Measurements from ENCODE around the gene GOLGA5. TPM values are rescaled to one million over a fixed set of nuclear protein-coding genes. Genes with fewer than 3 reads are reported as not detected.
"Not testable (repeated sequence)": the region's sequence is repeated elsewhere in the genome, so short reads cannot be mapped to it uniquely, and the experiment has no call there.

GOLGA5 gene
- total RNA-seq, result 7.8 TPM

GRCh38 chr14:92793709-92794546 is at the start of gene GOLGA5:
Gene GOLGA5, plus strand, starts transcription at chr14:92794305. Its CDS starts 3,133 bp downstream, at chr14:92797438.
- DNase-seq (ENCODE audit: low read depth in 2 of 3, low spot score in 2 of 3), result peak; percentile 94 to 99 (median 98)

- no peak for DNase-seq (ENCODE audit: low read depth in 2 of 3, low spot score in 2 of 3)
Measured at GRCh38 chr14:92747701-92748258, 46.3 kb upstream of the GOLGA5 start.

DNA sequence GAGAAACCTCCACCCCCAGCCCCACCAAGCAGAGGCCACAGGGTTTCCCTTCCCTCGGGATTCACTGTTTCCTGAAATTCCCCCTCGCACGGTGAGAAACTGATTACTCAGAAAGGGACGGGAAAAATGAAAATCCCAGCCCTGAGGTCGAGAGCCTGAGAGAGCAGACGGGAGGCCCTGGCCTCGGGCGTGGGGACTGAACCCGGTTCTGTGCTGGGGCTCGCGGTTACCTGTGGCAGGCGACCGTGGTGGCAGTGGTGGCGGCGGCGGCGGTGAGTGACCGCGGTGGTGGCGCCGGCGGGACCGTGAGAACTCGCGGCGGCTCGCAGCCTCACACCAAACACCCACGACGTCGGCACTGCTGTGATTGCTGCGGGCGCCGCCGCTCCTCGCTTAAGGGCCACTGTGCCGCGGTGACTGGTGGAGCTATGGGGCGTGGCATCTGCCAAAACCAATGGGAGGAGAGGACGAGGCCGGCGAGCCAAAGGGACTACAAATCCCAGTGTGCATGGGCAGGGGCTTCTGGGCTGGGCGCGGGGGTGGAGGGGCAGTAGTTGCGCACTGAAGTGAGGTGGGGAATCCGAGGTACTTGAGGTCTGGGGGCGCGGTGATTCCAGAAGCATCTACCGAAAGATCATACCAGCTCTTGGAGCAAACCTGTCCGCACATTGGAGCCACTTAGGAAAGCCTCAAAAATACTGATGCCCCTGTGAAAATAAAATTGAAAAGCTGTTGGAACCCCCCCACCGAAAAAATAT is 45.7 kb upstream of the GOLGA5 start, which contains the start of gene LGMN:
Gene LGMN, minus strand, starts transcription at position 369 of the 758 bp plus-strand sequence. CDS start 15,841 bp downstream, outside the sequence.
- DNase-seq (ENCODE audit: low read depth in 2 of 3, low spot score in 2 of 3), result peak; percentile 49 to 79 (median 76)

DNA sequence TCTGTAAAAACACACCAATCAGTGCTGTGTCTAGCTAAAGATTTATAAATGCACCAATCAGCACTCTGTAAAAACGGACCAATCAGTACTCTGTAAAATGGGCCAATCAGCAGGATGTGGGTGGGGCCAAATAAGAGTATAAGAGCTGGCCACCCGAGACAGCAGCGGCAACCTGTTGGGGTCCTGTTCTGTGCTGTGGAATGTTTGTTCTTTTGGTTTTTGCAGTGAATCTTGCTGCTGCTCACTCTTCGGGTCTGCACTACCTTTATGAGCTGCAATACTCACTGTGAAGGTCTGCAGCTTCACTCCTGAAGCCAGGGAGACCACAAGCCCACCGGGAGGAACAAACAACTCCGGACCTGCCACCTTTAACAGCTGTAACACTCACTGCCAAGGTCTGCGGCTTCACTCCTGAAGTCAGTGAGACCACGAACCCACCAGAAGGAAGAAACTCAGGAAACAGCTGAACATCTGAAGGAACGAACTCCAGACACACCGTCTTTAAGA is 43.8 kb upstream of the GOLGA5 start:
- DNase-seq (ENCODE audit: low read depth in 2 of 3, low spot score in 2 of 3), result peak in 2 of 3 donors; percentile 56 to 89

- no peak for DNase-seq (ENCODE audit: low read depth in 2 of 3, low spot score in 2 of 3)
Measured at GRCh38 chr14:92750994-92751400, 43.1 kb upstream of the GOLGA5 start.

- no peak for DNase-seq (ENCODE audit: low read depth in 2 of 3, low spot score in 2 of 3)
Measured at GRCh38 chr14:92751819-92752218, 42.3 kb upstream of the GOLGA5 start.

GRCh38 chr14:92753250-92753649 is 40.9 kb upstream of the GOLGA5 start:
- peak in 2 of 3 donors; percentile 60 to 82 for DNase-seq (ENCODE audit: low read depth in 2 of 3, low spot score in 2 of 3)

DNA sequence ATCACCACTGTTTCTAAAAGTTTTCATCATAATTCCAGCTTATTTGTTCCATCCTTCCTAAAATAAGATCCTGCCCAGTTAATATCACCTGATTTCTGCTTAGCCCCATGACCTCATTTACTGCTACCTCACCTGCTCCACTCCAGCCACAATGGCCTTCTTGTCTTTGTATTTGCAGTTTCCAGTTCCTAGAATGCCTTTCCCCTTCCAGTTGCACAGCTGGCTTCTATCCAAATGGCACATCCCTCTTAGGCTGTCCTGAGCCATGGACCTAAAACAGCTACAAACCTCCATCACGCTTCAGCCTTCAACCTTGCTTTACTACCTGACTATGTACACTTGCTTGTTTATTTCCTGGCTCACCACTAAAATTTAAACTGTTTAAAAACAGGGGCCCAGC is 39.1 kb upstream of the GOLGA5 start:
- no peak for DNase-seq (ENCODE audit: low read depth in 2 of 3, low spot score in 2 of 3)

GRCh38 chr14:92755495-92755894 is 38.6 kb upstream of the GOLGA5 start:
- no peak for DNase-seq (ENCODE audit: low read depth in 2 of 3, low spot score in 2 of 3)

DNA sequence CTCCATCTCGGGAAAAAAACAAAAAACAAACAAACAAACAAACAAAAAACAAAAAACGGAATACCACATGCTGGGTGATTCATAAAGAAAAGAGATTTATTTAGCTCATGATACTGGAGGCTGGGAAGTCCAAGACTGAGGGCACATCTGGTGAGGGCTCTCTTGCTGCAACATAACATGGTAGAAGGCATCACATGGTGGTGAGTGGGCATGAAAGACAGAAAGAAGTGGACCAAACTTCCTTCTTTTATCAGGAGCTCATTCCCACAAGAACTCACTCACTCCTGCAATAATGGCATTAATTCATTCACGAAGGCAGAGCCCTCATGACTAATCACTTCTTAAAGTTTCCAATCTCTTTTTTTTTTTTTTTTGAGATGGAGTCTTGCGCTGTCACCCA is 37.7 kb upstream of the GOLGA5 start:
- no peak for DNase-seq (ENCODE audit: low read depth in 2 of 3, low spot score in 2 of 3)

DNA sequence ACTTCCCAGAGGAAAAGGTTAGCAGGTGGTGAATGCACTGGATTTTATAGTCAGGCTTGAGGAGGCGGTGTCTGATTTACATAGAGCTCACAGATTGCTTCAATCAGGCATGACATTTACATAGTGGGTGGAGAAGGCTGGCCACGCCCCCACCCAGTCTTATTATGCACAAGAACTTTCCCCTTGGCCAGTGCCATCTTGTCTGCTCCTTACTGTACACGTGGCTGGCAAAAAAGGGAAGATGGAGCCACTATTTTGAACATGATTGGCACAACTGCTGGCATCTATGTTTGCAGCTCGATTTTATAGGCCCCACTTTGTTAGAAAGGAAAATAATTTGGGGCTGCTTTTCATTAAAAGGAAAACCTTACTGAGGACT is 34.8 kb upstream of the GOLGA5 start:
- no peak for DNase-seq (ENCODE audit: low read depth in 2 of 3, low spot score in 2 of 3)

DNA sequence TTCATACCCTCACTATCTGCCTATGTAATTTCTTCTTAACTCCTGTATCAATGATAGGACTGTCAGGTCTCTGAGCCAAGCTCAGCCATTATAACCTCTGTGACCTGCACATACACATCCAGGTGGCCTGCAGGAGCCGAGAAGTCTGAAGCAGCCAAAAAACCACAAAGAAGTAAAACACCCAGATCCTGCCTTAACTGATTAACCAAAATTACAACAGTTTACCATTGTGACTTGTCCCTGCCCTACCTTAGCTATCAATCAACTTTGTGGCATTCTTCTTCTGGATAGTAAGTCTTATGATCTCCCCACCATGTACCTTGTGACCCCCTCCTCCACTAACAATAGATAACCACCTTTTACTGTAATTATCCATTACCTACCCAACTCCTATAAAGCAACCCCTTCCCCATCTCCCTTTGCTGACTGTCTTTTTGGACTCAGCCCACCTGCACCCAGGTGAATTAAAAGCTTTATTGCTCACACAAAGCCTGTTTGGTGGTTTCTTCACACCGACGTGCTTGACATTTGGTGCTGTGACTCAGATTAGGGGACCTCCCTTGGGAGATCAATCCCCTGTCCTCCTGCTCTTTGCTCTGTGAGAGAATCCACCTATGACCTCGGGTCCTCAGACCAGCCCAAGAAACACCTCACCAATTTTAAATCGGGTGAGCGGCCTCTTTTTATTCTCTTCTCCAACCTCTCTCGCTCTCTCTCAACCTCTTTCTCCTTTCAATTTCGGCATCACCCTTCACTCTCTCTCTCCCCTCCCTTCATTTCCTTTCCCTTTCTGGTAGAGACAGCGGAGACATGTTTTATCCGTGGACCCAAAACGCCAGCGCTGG is 34.2 kb upstream of the GOLGA5 start:
- DNase-seq (ENCODE audit: low read depth in 2 of 3, low spot score in 2 of 3), result no peak

GRCh38 chr14:92760524-92760805 is 33.6 kb upstream of the GOLGA5 start:
- no peak for DNase-seq (ENCODE audit: low read depth in 2 of 3, low spot score in 2 of 3)

DNA sequence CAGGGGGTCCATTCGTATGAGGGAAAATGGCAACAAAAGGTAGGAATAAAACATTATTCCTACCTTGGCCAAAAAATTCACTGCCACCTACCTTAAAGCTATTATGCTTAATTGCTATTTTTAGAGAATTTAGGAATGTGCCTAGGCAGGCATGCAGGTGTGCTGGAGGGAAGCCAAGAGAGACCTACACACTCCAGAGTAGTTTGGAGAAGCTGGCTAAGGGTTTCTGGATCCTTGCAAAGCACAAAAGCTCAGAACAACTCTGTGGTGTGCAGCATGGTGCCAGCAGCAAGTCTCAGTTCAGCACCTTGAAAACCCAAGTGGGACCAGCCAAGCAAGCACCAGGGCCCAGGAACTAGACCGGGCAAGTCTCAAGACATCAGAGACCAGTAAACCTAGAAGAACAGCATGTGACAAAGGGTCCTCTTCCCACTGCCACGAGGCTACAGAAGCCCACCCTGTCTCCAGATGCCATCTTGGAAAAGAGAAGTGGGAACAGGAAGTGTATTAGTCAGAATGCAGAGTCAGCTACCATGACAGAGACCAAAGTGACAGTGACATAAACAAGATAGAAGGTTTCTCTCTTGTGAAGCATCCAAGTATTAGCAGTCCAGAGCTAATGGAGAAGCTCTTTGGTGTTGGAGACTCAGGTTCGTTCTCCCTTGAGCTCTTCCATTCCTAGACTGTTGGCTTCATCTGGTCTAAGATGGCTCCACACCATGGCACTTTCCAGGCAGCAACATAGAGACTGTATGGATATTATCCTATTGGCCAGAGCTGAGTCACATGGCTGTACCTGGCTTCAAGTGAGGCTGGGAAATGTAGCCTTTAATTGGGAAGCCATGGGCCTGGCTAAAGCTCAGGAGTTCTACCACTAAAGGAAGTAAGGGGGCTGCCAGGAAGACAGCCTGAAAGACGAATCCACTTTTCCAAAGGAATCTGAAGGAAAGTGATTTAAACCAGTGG is 30.2 kb upstream of the GOLGA5 start:
- DNase-seq (ENCODE audit: low read depth in 2 of 3, low spot score in 2 of 3), result not testable (repeated sequence)

- not testable (repeated sequence) for DNase-seq (ENCODE audit: low read depth in 2 of 3, low spot score in 2 of 3)
Measured at GRCh38 chr14:92768236-92768635, 25.9 kb upstream of the GOLGA5 start.

DNA sequence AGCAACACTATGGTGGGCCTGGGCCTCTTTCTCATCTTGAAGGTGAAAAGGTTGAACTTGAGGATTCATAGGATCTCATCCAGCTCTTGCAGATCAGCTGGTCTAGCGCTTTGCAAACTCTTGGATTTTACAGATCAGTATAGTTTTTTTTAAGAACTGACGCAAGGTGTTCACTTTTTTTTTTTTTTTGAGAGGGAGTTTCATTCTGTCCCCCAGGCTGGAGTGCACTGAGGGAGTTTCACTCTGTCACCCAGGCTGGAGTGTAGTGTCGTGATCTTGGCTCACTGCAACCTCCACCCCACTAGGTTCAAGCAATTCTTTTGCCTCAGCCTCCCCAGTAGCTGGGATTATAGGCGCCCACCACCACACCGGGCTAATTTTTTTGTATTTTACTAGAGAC is 25.3 kb upstream of the GOLGA5 start:
- no peak for DNase-seq (ENCODE audit: low read depth in 2 of 3, low spot score in 2 of 3)

DNA sequence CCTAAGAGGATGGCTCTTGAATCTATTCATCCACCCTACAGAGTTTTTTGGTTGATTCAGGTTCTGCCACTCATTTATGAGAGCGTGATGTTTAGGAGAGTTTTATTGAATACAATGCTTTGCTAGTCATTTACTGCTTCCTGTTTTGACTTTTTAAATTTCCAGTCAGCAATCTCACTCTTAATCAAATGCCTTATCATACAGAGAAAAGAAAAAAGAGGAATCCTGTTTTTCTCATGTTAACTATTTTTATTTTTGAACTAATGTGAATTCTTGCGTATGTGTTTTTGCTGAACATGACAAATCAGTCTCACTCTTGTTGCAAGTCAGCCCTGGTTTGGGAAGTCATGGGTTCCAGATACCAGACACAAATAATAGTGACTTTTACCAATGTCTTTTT is 23.6 kb upstream of the GOLGA5 start:
- no peak for DNase-seq (ENCODE audit: low read depth in 2 of 3, low spot score in 2 of 3)

- DNase-seq (ENCODE audit: low read depth in 2 of 3, low spot score in 2 of 3), result no peak
Measured at GRCh38 chr14:92774572-92774971, 19.5 kb upstream of the GOLGA5 start.

- peak in 1 of 3 donors; percentile 60 for DNase-seq (ENCODE audit: low read depth in 2 of 3, low spot score in 2 of 3)
Measured at GRCh38 chr14:92775292-92775691, 18.8 kb upstream of the GOLGA5 start.

Data from hematopoietic multipotent progenitor cell (in vitro differentiated cells).